ENCODE results near the gene ANXA4.

Gene ANXA4

DNA sequence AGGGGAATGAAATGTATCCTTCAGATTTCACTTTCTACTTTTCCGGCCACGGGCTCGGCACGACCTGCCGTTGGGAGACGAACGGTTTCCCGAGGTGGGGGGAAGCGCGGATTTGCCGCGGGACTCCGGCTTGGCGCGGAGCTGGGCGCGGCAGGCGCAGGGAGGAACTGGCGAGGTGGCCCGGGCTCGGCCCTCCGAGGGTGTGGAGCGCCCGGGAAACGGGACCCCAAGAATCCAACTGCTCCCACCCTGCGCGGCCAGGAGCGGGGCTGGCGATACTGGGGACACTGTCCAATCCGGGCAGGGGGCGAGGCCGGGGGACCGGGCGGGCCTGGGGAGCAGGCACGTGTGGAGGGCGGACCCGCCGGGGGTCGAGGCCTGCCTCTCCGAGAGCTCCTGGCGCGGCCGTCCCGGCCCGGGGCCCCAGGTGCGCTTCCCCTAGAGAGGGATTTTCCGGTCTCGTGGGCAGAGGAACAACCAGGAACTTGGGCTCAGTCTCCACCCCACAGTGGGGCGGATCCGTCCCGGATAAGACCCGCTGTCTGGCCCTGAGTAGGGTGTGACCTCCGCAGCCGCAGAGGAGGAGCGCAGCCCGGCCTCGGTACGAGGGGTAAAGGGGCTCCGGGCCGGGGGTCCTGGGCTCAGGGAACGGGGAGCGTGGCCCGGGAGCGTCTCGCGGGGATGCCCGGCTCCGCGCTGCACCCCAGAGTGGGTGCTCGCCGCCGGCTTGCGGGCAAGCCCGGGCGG, at the start of gene ANXA4:
ANXA4 (plus strand) TSS at position 560 of the 747 bp plus-strand sequence. CDS start 39,432 bp downstream, outside the sequence.
- peak; percentile 88 for DNase-seq (ENCODE audit: low spot score)

DNA sequence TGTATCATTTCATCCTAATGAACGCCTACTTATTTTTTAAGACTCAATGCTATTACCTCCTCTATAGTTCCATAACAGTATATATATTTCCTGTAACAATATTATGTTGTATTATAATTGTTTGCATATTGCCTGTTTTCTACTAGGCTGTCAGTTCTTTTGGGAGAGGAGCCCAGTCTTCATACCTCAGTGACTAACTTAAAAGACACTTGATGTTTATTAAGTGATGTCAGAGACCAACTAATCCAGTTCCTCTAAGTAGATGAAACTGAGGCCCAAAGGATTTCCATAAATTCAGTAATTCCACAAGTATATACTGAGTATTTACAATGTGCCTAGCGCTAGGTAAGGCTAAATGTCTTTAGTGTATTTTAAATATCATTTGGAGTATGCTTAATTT, 49.5 kb upstream of the ANXA4 start:
- DNase-seq (ENCODE audit: low spot score) = no peak

DNA sequence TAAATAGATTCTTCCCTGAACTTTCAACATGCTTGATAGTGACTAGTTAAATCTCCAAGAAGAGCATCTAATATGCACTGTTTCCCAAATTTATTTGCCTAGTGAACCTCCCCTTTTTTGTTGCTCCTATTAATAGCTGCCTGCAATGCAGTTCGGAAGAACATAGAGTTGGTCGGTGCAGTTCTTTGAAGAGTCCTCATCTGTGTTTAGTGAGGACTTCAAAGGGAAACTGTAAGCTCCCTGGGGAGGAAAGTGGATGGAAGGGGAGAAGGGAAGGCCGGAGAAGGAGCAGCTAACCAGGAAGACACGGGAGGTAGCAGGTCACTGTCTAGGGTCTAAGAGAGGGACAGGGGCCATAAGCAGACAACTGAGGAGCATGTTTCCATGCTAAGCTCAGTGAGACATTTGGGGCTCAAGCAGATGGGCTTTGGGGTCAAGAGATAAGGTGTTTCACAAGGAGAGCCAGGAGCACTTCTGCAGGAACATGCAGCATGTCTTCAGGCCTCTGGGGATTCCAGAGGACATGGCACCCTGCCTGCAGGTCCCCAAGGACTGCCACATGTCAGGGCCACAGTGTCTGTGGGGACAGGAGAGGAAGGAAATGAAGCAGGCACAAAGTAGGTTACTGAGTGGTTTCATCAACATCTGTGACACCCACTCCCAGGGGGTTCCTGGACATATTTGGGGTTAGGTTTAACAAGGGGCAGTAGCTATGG, 48.7 kb upstream of the ANXA4 start:
- no peak for DNase-seq (ENCODE audit: low spot score)

DNA sequence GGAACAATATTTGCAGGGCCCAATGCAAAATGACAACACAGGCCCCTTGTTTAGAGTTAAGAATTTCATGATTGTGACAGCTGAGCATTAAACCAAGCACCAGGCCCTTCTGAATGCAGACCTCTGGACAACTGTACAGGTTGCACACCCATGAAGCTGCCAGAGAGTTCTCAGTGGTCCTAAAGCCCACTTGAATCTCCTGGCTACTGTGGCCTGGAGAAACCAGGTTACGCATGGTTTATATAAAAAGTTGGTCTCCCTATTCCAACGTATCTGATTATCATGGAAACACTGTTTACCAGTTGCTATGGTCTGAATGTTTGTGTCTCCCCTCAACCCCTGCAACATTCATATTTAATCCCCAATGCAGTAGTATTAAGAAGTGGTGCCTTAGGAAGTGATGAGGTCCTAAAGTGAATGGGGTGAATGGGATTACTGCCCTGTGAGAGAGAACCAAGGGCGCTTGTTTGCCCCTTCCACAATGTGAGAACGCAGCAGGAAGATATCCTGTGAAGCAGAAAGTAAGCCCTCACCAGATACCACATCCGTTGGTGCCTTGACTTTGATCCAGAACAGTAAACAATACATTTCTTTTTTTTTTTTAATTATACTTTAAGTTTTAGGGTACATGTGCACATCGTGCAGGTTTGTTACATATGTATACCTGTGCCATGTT, 48.0 kb upstream of the ANXA4 start:
- DNase-seq (ENCODE audit: low spot score) = no peak

DNA sequence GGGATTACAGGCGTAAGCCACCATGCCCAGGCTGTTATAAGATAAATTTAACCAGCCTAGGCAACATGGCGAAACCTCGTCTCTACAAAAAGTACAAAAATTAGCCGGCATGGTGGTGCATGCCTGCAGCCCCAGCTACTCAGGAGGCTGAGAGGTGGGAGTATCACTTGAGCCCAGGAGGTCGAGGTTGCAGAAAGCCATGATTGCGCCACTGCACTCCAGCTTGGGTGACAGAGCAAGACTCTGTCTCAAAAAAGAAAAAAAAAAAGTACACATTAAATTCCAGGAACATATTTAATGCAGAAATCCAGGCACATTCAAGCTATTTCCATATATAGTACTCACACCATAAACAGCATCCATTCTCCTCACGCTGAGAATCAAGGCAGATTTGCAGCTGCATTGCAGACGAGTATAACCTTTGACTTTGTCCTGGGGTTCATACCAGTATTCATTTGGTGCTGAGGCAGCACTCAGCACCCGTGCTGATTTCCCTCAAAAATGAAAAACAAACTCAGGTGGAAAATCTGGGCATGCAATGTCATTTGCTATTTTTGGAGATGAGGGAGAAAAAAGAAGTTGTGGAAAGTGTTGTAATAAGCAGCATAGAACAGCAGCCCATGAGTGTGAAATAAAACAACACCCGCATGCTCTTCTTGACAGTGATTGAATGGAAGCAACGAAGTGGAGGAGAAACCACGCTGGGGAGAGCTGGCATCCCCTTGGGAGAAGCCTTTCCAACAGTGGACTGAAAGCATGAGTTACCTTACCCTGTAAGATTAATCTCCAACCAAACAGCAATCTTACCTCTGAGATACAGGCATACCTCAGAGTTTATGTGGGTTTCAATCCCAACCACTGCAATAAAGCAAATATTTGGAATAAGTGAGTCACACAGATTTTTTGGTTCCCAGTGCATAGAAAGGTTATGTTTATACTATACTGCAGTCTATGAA, 46.8 kb upstream of the ANXA4 start:
- peak; percentile 66 for DNase-seq (ENCODE audit: low spot score)

DNA sequence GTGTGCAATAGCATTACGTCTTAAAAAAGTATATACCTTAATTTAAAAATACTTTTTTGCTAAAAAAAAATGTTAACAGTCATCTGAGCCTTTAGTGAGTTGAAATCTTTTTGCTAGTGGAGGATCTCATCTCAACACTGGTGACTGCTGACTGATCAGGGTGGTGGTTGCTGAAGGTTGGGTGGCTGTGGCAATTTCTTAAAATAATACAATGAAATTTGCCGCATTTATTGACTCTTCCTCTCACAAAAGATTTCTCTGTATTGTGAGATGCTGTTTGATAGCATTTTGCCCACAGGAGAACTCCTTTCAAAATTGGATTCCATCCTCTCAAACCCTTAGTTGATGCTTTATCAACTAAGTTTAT, 46.1 kb upstream of the ANXA4 start:
- DNase-seq (ENCODE audit: low spot score) = no peak

DNA sequence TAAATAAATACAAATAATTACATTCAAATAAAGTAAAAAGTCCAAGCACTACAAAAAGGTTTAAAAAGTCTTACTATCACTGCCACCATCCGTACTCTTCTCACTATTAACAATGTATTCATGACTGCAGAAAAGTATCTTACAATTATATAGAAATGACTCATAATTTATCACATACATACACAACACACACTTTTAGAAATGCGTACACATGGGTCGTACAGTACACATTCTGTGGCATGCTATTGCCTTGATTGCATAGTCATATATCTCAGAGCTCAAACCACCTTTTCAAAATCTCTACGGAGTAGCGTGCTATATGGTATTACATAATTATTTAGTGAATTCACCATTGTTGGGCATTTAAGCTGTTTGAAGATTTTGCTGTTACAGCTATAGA, 41.6 kb upstream of the ANXA4 start:
- DNase-seq (ENCODE audit: low spot score) = no peak

DNA sequence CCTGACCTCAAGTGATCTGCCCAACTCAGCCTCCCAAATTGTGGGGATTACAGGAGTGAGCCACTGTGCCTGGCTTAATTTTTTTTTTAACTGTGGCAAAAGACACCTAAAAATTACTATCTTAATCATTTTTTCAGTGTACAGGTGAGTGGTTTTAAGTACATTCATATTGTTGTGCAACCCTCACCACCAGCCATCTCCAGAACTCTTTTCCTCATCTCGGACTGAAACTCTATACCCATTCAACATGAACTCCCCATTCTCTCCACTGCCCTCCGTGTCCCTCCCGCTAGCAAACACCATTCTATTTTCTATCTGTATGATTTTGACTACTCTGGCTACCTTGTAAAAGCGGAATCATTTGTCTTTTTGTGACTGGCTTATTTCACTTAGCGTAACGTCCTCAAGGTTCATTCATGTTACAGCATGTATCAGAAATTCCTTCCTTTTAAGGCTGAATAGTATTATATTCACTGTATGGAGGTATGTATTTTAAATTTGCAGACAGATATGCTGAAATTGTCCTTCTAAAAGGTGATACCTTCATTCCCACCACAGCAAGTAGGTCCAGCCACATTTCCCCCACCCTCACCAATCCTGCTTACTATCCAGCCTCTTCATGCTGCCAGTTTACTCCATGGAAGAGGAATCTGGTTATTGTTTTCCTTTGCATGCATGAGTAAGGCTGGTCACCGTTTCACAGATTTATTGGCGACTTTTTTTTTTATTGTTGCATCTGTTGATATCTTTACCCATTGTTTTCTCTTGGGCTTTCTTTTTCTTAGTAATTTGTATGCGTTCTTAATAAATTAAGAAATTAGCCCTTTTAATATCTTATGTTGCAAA, 40.6 kb upstream of the ANXA4 start:
- DNase-seq (ENCODE audit: low spot score) = no peak

DNA sequence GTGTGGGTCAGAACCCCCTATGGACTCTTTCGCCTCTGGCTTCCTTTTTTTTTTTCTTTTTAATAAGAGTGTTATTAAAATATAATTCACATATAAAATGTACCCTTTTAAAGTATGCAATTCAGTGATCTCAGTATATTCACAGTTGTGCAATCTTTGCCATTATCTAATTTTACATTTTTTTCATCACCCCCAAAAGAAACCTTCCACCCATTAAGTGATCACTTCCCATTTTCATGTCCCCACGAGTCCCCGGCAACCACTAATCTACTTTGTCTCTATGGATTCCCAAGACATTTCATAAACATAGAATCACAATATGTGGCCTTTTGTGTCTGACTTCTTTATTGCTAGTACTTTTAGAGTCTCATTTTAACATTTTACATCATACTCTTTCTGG, 38.7 kb upstream of the ANXA4 start:
- no peak for DNase-seq (ENCODE audit: low spot score)

DNA sequence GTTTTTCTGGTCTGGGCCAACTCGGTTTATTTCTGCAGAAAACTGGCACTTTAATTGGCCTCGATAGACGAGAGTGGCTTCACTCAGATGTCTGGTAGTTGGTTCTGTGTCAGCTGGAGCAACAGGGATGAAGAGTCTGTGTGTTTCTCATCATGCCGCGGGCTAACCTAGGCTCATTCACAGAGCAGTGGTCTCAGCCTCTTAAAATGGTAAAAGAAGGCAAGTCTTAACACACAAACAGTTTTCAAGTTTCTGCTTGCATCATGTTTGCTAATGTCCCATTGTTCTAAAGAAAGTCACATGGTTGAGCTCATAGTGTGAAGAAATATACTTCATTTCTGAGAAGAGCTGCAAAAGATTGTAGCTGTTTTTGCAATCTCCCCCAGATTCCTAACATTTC, 37.5 kb upstream of the ANXA4 start:
- no peak for DNase-seq (ENCODE audit: low spot score)

DNA sequence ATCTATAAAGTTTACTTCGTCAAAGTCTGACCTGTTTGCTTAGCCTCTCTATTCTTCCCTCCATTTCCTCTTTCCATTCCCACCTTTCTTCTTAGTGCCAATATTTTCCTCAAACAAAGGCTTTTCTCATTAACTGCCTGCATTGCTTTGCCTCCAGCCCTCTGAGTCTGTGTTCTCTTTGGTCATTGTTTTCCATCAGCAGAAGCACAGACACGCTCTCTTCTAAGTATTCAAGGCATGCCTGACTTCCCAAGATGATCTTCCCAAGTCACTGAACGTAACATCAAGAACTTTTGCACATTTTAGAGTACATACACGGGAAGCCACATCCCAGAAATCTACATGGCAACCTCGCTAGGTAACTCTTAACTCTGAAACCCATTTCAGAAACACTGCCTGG, 32.6 kb upstream of the ANXA4 start:
- no peak for DNase-seq (ENCODE audit: low spot score)

DNA sequence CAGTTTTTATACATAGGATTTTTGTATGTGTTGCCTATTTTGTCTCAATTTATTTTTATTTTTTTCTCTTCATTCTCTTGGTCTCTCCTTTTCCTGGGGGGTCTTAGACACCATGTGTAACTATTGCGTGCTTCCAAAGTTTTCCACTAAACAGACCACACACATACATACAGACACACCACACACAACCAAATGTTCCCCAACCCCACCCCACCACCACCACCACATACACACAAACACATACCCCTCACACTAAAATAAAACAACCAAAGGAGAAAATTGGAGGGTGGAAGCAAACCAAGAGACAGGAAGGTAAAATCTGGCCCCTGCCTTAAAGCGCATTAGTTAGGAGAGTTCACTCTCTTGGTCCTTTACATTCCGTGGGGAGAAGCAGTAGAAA, 30.0 kb upstream of the ANXA4 start:
- no peak for DNase-seq (ENCODE audit: low spot score)

DNA sequence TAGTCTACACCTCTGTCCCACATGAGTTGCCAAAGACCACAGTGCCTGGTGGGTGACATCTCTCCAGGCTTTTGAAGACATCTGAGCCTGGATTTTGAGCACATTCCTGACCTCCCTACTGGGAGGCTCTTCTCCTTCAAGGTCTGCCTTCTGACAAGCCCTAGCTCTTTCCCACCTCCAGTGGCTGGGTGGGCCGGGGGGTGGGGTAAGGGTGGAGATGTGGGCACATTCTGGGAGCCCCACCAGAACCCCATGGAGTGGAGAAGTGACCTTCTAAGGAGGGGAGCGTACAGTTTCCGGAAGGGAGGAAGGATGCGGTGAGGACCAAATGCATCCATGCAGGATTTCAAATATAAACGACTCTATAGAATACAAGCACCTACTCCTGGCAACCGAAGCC, 27.9 kb upstream of the ANXA4 start:
- DNase-seq (ENCODE audit: low spot score) = no peak

DNA sequence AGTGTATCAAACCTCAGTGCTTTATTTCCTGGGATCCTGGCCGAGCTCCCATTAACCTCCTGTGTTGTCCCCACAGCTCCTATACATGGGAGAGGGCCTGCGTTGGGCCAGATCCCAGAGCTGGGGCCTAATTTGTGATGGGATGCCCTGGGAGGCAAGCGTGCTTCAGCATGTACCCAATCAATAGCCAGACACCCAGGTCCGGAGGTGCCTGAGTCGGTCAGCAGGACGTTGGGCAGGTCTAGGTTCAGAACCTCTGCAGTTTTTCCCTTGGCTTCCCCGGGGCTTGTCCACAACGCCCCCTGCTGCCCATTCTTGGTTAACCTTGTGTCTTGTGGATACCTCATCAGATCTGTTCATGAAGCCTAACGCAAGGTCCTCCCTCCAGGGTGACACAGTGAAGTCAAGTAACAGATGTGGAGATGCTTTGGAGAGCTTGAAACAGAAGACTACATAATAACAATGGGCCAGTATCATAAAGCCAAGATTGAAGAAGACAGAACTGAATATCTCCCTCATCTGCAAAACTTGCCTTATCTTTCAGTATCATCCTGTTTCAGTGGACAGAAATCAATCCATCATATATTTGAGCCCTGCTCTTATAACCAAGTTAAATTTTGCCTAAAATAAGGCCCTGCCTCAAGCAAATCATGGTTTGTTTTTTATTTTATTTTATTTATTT, 27.3 kb upstream of the ANXA4 start:
- peak; percentile 79 for DNase-seq (ENCODE audit: low spot score)

DNA sequence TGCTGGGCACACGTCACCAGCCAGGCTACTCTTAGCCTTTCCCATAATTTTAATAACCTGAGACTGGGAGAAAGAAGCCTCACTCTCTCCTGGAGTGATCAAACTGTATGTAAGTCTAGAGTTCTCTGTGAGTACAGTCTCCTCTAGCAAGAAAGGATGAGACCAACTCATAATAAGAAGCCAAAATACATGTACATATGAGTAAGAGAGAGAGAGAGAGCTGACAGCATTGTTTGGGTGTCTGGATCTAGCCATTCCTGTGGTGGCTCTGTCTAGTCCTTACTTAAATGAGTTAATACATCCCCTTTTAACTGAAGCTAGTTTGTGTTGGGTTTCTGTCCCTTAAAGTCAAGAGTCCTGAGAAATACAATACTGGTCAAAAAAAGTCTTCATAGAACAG, 26.0 kb upstream of the ANXA4 start:
- DNase-seq (ENCODE audit: low spot score) = no peak

DNA sequence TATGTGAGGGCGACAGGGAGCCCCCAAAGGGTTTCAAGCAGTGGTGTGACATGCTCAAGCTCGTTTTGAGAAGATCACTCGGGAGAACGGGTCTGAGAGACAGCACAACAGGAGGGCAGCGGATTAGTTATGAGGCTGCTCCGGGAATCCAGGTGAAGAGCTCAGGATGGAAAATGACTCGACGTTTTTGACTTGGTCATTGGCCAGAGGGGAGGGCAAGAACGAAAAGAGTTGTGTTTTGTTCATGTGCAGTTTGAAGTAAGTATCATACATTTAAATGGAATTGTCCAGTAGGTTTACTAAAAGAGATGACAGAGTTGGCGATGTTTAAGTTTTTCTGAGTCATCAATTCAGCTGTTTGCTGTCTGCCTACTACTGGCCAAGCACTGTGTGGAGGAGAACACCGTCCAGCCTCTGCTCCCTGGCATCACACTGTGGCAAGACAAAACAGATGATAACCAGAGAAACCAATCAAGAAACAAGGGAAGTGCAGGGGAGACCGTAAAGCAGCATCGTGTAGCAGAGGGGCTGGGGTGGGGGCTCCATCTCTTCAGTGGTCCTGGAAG, 25.3 kb upstream of the ANXA4 start:
- DNase-seq (ENCODE audit: low spot score) = no peak

DNA sequence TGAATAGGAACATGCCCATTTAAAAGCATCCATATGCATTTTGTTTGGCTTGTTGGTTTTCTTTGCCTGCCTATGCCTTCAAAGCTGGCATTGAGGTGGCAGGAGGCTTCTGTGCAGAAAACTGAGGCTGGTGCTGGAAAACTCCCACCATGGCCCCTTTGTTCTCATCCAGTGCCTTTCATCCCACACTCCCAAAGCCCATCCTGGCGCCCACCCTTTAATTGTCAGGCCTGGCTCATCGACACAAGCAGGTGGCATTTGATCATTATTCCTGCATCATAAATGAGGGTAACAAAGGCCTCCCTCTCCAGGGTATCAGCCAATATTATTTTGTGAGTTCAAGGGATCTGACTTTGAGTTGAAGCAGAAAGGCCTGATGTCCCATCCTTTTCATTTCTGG, 24.7 kb upstream of the ANXA4 start:
- no peak for DNase-seq (ENCODE audit: low spot score)

DNA sequence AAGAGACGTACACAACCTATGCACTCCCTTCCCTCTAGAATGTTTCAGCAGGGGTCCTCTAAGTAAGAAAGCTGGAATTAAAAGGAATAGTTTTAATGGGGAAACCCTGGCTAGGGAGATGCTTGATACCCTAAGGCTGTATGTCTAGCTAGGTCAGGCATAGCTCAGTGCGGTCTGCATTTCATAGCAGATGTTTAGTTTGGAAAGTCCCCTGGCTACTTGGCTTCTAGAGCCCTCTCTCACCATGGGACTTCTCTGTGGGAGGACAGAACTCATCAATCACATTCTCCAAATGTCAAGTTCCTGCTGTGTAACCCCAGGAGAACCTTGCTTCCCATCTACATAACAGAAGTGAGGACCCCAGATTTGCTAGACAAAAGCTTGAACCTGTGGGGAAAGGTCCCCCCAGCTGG, 24.1 kb upstream of the ANXA4 start:
- no peak for DNase-seq (ENCODE audit: low spot score)

DNA sequence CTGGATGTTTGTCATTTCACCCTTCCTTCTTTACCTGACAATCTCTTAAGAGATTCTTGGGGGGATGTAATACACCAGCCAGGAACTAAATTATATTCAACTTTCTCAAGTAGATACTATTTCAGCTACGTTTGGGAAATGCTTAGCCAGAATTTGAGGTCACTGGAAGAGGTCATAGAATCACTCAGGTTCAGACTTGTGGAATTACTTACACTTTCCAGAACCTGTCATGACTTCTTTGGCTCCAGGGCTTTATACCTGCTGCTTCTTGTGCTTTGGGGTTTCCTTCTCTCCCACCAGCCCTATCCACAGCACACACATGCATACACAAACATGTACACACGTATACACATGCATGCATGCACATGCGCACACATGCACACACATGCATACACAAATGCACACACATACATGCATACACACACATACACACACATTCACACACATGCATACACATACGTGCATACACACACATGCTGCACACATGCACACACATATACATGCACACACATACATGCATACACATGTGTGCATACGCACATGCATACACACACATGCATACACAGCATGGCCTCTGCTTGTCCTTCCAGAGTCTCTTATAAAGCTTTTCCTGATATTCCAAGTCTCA, 23.5 kb upstream of the ANXA4 start:
- no peak for DNase-seq (ENCODE audit: low spot score)

DNA sequence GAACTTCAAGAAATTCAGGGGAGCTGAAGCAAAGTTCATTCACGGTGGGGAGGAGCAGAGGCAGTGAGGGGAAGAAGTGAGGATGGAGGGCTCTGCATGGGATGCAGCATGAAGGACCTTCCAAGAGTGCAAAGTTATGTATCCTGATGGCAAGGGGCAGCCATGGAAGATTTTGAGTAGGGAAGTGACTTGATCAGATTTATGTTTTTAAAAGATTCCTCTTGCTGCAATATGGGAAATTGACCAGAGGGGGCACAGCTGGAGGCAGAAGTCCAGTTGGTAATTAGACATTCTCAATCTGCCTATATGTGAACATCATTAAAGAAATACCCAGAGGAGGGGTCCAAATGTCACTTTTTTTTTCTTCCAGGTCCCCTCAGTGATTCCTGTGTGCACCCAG, 21.5 kb upstream of the ANXA4 start:
- DNase-seq (ENCODE audit: low spot score) = no peak
